HepG2 (cell line): ENCODE measurements around the gene FBN3.

Experiments
- EZH2 ChIP-seq: conservative IDR thresholded peaks from 2 replicates; pipeline ENCODE4 v1.6.1; 2012; ENCODE audit warnings: mild to moderate bottlenecking, low read depth, low read length, moderate library complexity
- FOXK2 ChIP-seq: fragments of 450-650 bp; IDR thresholded peaks from 2 replicates; pipeline ENCODE4 v1.6.1; 2016
- HCFC1 ChIP-seq: fragments of 150-350 bp; IDR thresholded peaks from 2 replicates; pipeline ENCODE4 v1.6.1; 2014; ENCODE audit warnings: low read depth, low read length
- NBN ChIP-seq: fragments of 450-650 bp; conservative IDR thresholded peaks from 2 replicates; pipeline ENCODE4 v1.6.1; 2017
- POLR2A ChIP-seq, 2 experiments: IDR thresholded peaks; 2 replicates each; pipeline ENCODE4 v1.6.1; 2011; ENCODE audit warnings: low read depth in 2 of 2, low read length in 2 of 2, mild to moderate bottlenecking in 1 of 2, moderate library complexity in 1 of 2; ENCODE audit not compliant: insufficient read depth in 1 of 2
- RNF219 ChIP-seq: sonication (generic); formaldehyde crosslinking; IDR thresholded peaks from 2 replicates; pipeline ENCODE4 v1.5.0; 2020; ENCODE audit warnings: mild to moderate bottlenecking, missing genetic modification reagents
- TCF7 ChIP-seq: sonication (generic); IDR thresholded peaks from 2 replicates; pipeline ENCODE4 v1.6.1; 2016; ENCODE audit warnings: antibody characterized with exemption, low read depth
- ZFP36L2 ChIP-seq: sonication (generic); formaldehyde crosslinking; IDR thresholded peaks from 2 replicates; pipeline ENCODE4 v1.4.0; 2020; ENCODE audit warnings: missing genetic modification reagents
- ZNF207 ChIP-seq: fragments of 450-650 bp; IDR thresholded peaks from 2 replicates; pipeline ENCODE4 v1.6.1; 2016; ENCODE audit warnings: antibody characterized with exemption, borderline replicate concordance
- TF ChIP-seq, protein P1 (sequence below): sonication (generic); formaldehyde crosslinking; IDR thresholded peaks from 2 replicates; pipeline ENCODE4 v1.4.0; 2020; ENCODE audit warnings: low read depth, missing genetic modification reagents

- TF ChIP-seq FOXK2 (peak; percentile 48; the same call in 1 of the 2 replicates), TCF7 (no peak; the same call in 1 of the 2 replicates), POLR2A (IDR thresholded peaks at IDR 0.05; ENCODE audit: insufficient read depth in 1 of 2, low read depth in 2 of 2, low read length in 2 of 2) (peak in 1 of 2 experiments; percentile 66; a peak in 2 of 4 replicates), ZNF207 (no peak), NBN (no peak), EZH2 (no peak), HCFC1 (no peak), RNF219 (no peak), ZFP36L2 (CRISPR knock-in tag) (no peak)
- TF ChIP-seq, protein P1, sequence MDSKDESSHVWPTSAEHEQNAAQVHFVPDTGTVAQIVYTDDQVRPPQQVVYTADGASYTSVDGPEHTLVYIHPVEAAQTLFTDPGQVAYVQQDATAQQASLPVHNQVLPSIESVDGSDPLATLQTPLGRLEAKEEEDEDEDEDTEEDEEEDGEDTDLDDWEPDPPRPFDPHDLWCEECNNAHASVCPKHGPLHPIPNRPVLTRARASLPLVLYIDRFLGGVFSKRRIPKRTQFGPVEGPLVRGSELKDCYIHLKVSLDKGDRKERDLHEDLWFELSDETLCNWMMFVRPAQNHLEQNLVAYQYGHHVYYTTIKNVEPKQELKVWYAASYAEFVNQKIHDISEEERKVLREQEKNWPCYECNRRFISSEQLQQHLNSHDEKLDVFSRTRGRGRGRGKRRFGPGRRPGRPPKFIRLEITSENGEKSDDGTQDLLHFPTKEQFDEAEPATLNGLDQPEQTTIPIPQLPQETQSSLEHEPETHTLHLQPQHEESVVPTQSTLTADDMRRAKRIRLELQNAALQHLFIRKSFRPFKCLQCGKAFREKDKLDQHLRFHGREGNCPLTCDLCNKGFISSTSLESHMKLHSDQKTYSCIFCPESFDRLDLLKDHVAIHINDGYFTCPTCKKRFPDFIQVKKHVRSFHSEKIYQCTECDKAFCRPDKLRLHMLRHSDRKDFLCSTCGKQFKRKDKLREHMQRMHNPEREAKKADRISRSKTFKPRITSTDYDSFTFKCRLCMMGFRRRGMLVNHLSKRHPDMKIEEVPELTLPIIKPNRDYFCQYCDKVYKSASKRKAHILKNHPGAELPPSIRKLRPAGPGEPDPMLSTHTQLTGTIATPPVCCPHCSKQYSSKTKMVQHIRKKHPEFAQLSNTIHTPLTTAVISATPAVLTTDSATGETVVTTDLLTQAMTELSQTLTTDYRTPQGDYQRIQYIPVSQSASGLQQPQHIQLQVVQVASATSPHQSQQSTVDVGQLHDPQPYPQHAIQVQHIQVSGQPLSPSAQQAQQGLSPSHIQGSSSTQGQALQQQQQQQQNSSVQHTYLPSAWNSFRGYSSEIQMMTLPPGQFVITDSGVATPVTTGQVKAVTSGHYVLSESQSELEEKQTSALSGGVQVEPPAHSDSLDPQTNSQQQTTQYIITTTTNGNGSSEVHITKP: 0 out of 2 replicates have a peak, but pooled peaks have one; percentile 64
Measured at GRCh38 chr19:8085598-8086408, 63.6 kb downstream of the FBN3 start.
